NCI-H1105 treated with DMSO at 0.1 percent for 48 hours (cell line): Measurements from ENCODE around the gene PUM2.
A peak's percentile ranks its signal among the peaks of the same experiment; 100 is the strongest.

Experiments used
- DNase-seq: peaks from one replicate; lab custom pipeline; 2025; lab: John Stamatoyannopoulos, UW

The PUM2 gene

GRCh38 chr2:20198796-20199632 is 151.6 kb downstream of the PUM2 start:
- DNase-seq: peak; percentile 7
